HCT116 (cell line): ENCODE measurements around the gene SRGAP1. TPM values are rescaled to one million over a fixed set of nuclear protein-coding genes. Genes with fewer than 3 reads are reported as not detected.

Source experiments
- ATAC-seq: fragments of 200-7000 bp; cut with Tn5 transposase; 2 replicates; pipeline ENCODE4 v1.9.1; 2020; ENCODE audit warnings: mild to moderate bottlenecking, moderate library complexity
- BruUV-seq: library from RNA; stranded (reverse); fragments of 400-500 nt; replicated peaks from 2 replicates; lab custom pipeline; 2021; lab: Mats Ljungman, UMichigan
- CTCF ChIA-PET: fragments of 300-600 bp; sonication (Branson Sonifier 250); formaldehyde crosslinking; loops from one replicate; lab custom pipeline; 2021; ENCODE audit warnings: antibody characterized with exemption; lab: Charles Lee
- POLR2A ChIA-PET: fragments of 300-600, 350-600 bp; sonication (Branson Sonifier 250); formaldehyde crosslinking; loops from one replicate; lab custom pipeline; 2021; ENCODE audit warnings: antibody characterized with exemption; lab: Charles Lee
- RAD21 ChIA-PET, 2 experiments: fragments of 300-600 bp; sonication (Branson Sonifier 250); formaldehyde crosslinking; loops; one replicate each; lab custom pipeline; 2023; ENCODE audit warnings: low total read pairs in 2 of 2; ENCODE audit not compliant: uncharacterized antibody in 2 of 2, unreplicated experiment in 2 of 2, low non-redundant PET in 1 of 2; lab: Charles Lee
- DNase-seq: peaks from one replicate; pipeline ENCODE4 v3.0.0-alpha.2; 2010; ENCODE audit warnings: low read depth, low spot score
- H2AFZ ChIP-seq: fragments of 200-600 bp; shearing (Covaris generic), sonication (generic); 2 replicates; pipeline ENCODE4 v1.6.1; 2017; ENCODE audit warnings: low read depth, mixed run types, mixed read lengths, antibody characterized with exemption, low read length; ENCODE audit not compliant: poor library complexity, severe bottlenecking
- H3K27ac ChIP-seq: 2 replicates; pipeline ENCODE4 v1.5.1; 2012; ENCODE audit warnings: low read depth, low read length
- H3K27me3 ChIP-seq: fragments of 200-600 bp; sonication (generic); 2 replicates; pipeline ENCODE4 v1.6.1; 2016; ENCODE audit warnings: mixed run types, low read length, mixed read lengths; ENCODE audit not compliant: insufficient read depth
- H3K36me3 ChIP-seq, 2 experiments: fragments of 200-500 bp in 1 of 2; fragments of 200-600 bp in 1 of 2; sonication (Bioruptor generic) in 1 of 2; sonication (generic) in 1 of 2; 2 replicates each; pipeline versions ENCODE4 v1.5.1 to v1.6.1; 2014 to 2016; ENCODE audit warnings: low read length in 2 of 2, inconsistent platforms in 1 of 2, mixed read lengths in 1 of 2, mixed run types in 1 of 2; ENCODE audit not compliant: insufficient read depth in 2 of 2, control insufficient read depth in 1 of 2
- H3K4me1 ChIP-seq, 2 experiments: fragments of 200-600 bp in 1 of 2; sonication (generic) in 1 of 2; 2 replicates each; pipeline versions ENCODE4 v1.5.1 to v1.6.1; 2012 to 2017; ENCODE audit warnings: low read length in 2 of 2, inconsistent platforms in 1 of 2, mild to moderate bottlenecking in 1 of 2, mixed read lengths in 1 of 2, mixed run types in 1 of 2, moderate library complexity in 1 of 2; ENCODE audit not compliant: insufficient read depth in 2 of 2, control insufficient read depth in 1 of 2
- H3K4me2 ChIP-seq: fragments of 200-600 bp; sonication (generic); 2 replicates; pipeline ENCODE4 v1.6.1; 2017; ENCODE audit warnings: mixed run types, low read length, mixed read lengths
- H3K4me3 ChIP-seq, 2 experiments: fragments of 200-600 bp in 1 of 2; sonication (generic) in 1 of 2; replicated peaks in 1 of 2; 2 replicates each; pipeline ENCODE4 v1.5.1; 2011 to 2016; ENCODE audit warnings: low read length in 2 of 2, control low read depth in 1 of 2, low read depth in 1 of 2, mild to moderate bottlenecking in 1 of 2, mixed read lengths in 1 of 2, mixed run types in 1 of 2
- H3K79me2 ChIP-seq: fragments of 200-600 bp; sonication (generic); 2 replicates; pipeline ENCODE4 v1.6.1; 2017; ENCODE audit warnings: mild to moderate bottlenecking, mixed run types, low read length, moderate library complexity, mixed read lengths; ENCODE audit not compliant: insufficient read depth
- H3K9ac ChIP-seq: fragments of 200-600 bp; sonication (generic); 2 replicates; pipeline ENCODE4 v1.6.1; 2016; ENCODE audit warnings: low read length, mixed read lengths
- H3K9me2 ChIP-seq: fragments of 200-600 bp; sonication (generic), shearing (Covaris generic); 2 replicates; pipeline ENCODE4 v1.6.1; 2017; ENCODE audit warnings: mixed run types, mild to moderate bottlenecking, moderate library complexity; ENCODE audit not compliant: insufficient read depth
- H3K9me3 ChIP-seq, 2 experiments: fragments of 200-500 bp in 1 of 2; fragments of 200-600 bp in 1 of 2; sonication (Bioruptor generic) in 1 of 2; sonication (generic) in 1 of 2; 2 replicates each; pipeline ENCODE4 v1.6.1; 2014 to 2017; ENCODE audit warnings: low read length in 2 of 2, mixed read lengths in 2 of 2, inconsistent platforms in 1 of 2, low read depth in 1 of 2, mild to moderate bottlenecking in 1 of 2, mixed run types in 1 of 2, moderate library complexity in 1 of 2; ENCODE audit not compliant: control insufficient read depth in 1 of 2, insufficient read depth in 1 of 2
- H4K20me1 ChIP-seq: fragments of 200-600 bp; sonication (generic), shearing (Covaris generic); 2 replicates; pipeline ENCODE4 v1.6.1; 2017; ENCODE audit warnings: mixed run types, mild to moderate bottlenecking, moderate library complexity; ENCODE audit not compliant: insufficient read depth
- CBX3 ChIP-seq: IDR thresholded peaks from 2 replicates; pipeline ENCODE4 v1.6.1; 2012; ENCODE audit warnings: low read depth
- CEBPB ChIP-seq: IDR thresholded peaks from 2 replicates; pipeline ENCODE4 v1.6.1; 2012; ENCODE audit warnings: low read depth
- EGR1 ChIP-seq: IDR thresholded peaks from 2 replicates; pipeline ENCODE4 v1.6.1; 2012; ENCODE audit warnings: low read depth
- ELF1 ChIP-seq: IDR thresholded peaks from 2 replicates; pipeline ENCODE4 v1.6.1; 2012; ENCODE audit warnings: low read depth, borderline replicate concordance
- EZH2 ChIP-seq: fragments of 200-600 bp; sonication (generic); IDR thresholded peaks from 2 replicates; pipeline ENCODE4 v1.6.1; 2017; ENCODE audit warnings: antibody characterized with exemption, mixed run types
- EZH2phosphoT487 ChIP-seq: fragments of 200-600 bp; IDR thresholded peaks from 2 replicates; pipeline ENCODE4 v1.6.1; 2018; ENCODE audit warnings: antibody characterized with exemption, borderline replicate concordance
- FOSL1 ChIP-seq: IDR thresholded peaks from 2 replicates; pipeline ENCODE4 v1.6.1; 2012; ENCODE audit warnings: low read depth
- JUND ChIP-seq: IDR thresholded peaks from 2 replicates; pipeline ENCODE4 v1.6.1; 2012
- POLR2A ChIP-seq: IDR thresholded peaks from 2 replicates; pipeline ENCODE4 v1.7.0; 2011; ENCODE audit warnings: borderline replicate concordance; ENCODE audit not compliant: insufficient read depth, insufficient read length; ENCODE audit errors: extremely low read depth
- POLR2AphosphoS5 ChIP-seq: IDR thresholded peaks from 2 replicates; pipeline ENCODE4 v1.6.1; 2011; ENCODE audit warnings: mild to moderate bottlenecking, low read depth, low read length, moderate library complexity
- RAD21 ChIP-seq: IDR thresholded peaks from 2 replicates; pipeline ENCODE4 v1.6.1; 2012; ENCODE audit warnings: low read depth, mild to moderate bottlenecking
- SIN3A ChIP-seq: IDR thresholded peaks from 2 replicates; pipeline ENCODE4 v1.6.1; 2012; ENCODE audit warnings: low read depth
- SP1 ChIP-seq: IDR thresholded peaks from 2 replicates; pipeline ENCODE4 v1.6.1; 2012; ENCODE audit warnings: low read depth
- SRF ChIP-seq: IDR thresholded peaks from 2 replicates; pipeline ENCODE4 v1.6.1; 2012; ENCODE audit warnings: low read depth
- TCF7L2 ChIP-seq: IDR thresholded peaks from 2 replicates; pipeline ENCODE4 v1.7.0; 2011; ENCODE audit warnings: borderline replicate concordance, inconsistent platforms; ENCODE audit not compliant: insufficient read depth, insufficient read length; ENCODE audit errors: extremely low read depth
- YY1 ChIP-seq: IDR thresholded peaks from 2 replicates; pipeline ENCODE4 v1.6.1; 2011; ENCODE audit warnings: low read length, low read depth, moderate library complexity, mild to moderate bottlenecking; ENCODE audit not compliant: insufficient replicate concordance; ENCODE audit errors: extremely low read depth
- intact Hi-C: fragments of 100-400 bp; cut with micrococcal nuclease; formaldehyde crosslinking; loops from 2 replicates; pipeline ENCODE4 v1.10.0; 2022
- total RNA-seq: library from RNA; stranded (reverse); gene quantifications from one replicate; pipeline ENCODE4 v1.2.1, GENCODE V29; 2021; ENCODE audit not compliant: unreplicated experiment
- TF ChIP-seq, protein P1 (sequence below): IDR thresholded peaks from 2 replicates; pipeline ENCODE4 v1.6.1; 2012
- TF ChIP-seq, protein P2 (sequence below): IDR thresholded peaks from 2 replicates; pipeline ENCODE4 v1.6.1; 2012

The SRGAP1 gene
- total RNA-seq, 1 experiment from 2014 or later, result 16.6 TPM

DNA sequence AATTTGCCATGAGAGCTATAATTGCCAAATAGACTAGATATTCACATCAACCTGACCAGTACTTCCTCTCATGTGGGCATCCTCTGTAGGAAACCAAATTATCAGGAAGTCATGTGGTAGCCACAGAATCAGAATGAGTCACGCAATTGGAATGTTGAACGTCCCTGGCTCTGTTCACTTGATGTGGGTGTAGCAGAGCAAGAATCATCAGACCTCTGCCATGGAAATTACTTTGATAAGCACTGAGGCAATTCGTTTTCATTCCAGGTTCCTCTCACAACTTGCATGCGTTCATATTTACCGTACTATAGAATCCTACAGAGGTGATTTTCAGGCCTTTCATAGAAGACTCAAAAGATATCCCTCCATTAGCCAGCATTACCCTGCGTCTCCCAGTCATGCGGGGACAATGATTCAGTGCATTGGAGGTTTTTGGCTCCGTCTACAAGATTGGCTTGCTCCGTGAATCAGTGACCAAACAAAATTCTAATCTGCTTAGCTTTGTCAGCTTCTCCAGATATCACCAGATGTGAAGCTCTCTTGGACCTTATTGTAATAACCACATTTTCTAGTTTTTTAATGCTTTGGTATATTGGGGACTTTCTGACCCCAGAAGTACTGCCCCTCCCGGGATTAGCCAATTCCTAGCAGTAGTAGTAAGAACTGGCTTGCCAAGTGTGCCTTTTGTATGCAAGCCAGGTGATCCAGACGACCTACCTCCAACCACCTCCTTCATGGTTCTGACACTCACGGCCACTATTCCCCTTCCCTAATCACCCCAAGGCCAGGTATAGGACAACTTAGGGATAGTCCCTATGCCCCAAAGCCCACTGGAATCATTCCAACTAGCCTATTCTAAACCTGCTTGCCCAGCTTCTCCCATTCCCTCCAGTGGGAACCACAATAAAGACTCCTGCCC lies 244.2 kb downstream of the SRGAP1 start:
- H2AFZ ChIP-seq, result no peak overlapping the region
- ChIA-PET CTCF (no interaction called here), POLR2A (interaction anchor here (0.7 to 1.2 kb wide), 2 partner anchors 10 to 134 kb away, joined by 3 read pairs; partner anchors contain the start of gene KICS2), RAD21 (interaction anchor here in 1 of 2 experiments (0.7 kb wide), 1 partner anchor 12 kb away, joined by 4 read pairs; no protein-coding TSS in a partner anchor)
- H3K9me3 ChIP-seq, result no peaks in the 10 kb centered on the region
- BruUV-seq, result TSS peak; percentile 65
- H3K27ac ChIP-seq, result peak overlapping the region; percentile 93
- no peaks in the 10 kb centered on the region for H3K79me2 ChIP-seq
- H3K27me3 ChIP-seq, result no peaks in the 10 kb centered on the region
- H3K4me2 ChIP-seq, result peak overlapping the region; percentile 84
- TF ChIP-seq YY1 (no peak), RAD21 (peak; percentile 19; the same call in 1 of the 2 replicates), ELF1 (peak; percentile 29; the same call in 1 of the 2 replicates), POLR2AphosphoS5 (peak; percentile 41; the same call in 1 of the 2 replicates), SRF (peak; percentile 44; the same call in 1 of the 2 replicates), JUND (peak; percentile 94), SIN3A (peak; percentile 61; the same call in 1 of the 2 replicates), POLR2A (no peak), EGR1 (peak; percentile 55; the same call in 1 of the 2 replicates), CEBPB (peak; percentile 54; the same call in 1 of the 2 replicates), FOSL1 (peak; percentile 93), SP1 (peak; percentile 64), TCF7L2 (peak; percentile 54), EZH2phosphoT487 (no peak), EZH2 (no peak), CBX3 (peak; percentile 81)
- TF ChIP-seq, protein P1, sequence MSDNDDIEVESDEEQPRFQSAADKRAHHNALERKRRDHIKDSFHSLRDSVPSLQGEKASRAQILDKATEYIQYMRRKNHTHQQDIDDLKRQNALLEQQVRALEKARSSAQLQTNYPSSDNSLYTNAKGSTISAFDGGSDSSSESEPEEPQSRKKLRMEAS, result peak; percentile 26; the same call in 1 of the 2 replicates
- TF ChIP-seq, protein P2, sequence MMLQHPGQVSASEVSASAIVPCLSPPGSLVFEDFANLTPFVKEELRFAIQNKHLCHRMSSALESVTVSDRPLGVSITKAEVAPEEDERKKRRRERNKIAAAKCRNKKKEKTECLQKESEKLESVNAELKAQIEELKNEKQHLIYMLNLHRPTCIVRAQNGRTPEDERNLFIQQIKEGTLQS, result 0 out of 2 replicates have a peak, but pooled peaks have one; percentile 47
- peak; percentile 92 for ATAC-seq
- no peaks in the 10 kb centered on the region for H3K9me2 ChIP-seq
- no peaks in the 10 kb centered on the region for H3K36me3 ChIP-seq
- intact Hi-C loops, result loop anchor here (2.0 kb wide), 1 partner anchor 92 kb away; no protein-coding TSS in a partner anchor
- peak; percentile 91 for DNase-seq
- peak overlapping the region; percentile 0 to 55 for H3K4me3 ChIP-seq
- H3K9ac ChIP-seq, result peak overlapping the region; percentile 57
- no peaks in the 10 kb centered on the region for H4K20me1 ChIP-seq
- H3K4me1 ChIP-seq, result peaks cover 48 to 50% of the 10 kb centered on the region in 2 experiments
